Spinal cord (tissue), 10 donors: ENCODE data around the gene DDX31. TPM values are rescaled to one million over a fixed set of nuclear protein-coding genes. Genes with fewer than 3 reads are reported as not detected.

ENCODE experiments used
- DNase-seq, 6 donors: peaks; one replicate each; pipeline versions ENCODE4 v3.0.0 to v3.0.0-alpha.2; 2013 to 2015; ENCODE audit warnings: low spot score in 6 of 6, low read depth in 4 of 6
- H3K27ac ChIP-seq: one replicate; pipeline ENCODE4 v1.5.1; 2013; ENCODE audit warnings: low read depth, low read length, control low read depth
- H3K27me3 ChIP-seq: one replicate; pipeline ENCODE4 v1.6.1; 2013; ENCODE audit warnings: low read length; ENCODE audit not compliant: control insufficient read depth, insufficient read depth
- H3K36me3 ChIP-seq: one replicate; pipeline ENCODE4 v1.6.1; 2013; ENCODE audit warnings: low read length; ENCODE audit not compliant: control insufficient read depth, insufficient read depth
- H3K4me1 ChIP-seq: one replicate; pipeline ENCODE4 v1.6.1; 2013; ENCODE audit warnings: low read length; ENCODE audit not compliant: control insufficient read depth, insufficient read depth
- H3K4me3 ChIP-seq: one replicate; pipeline ENCODE4 v1.5.1; 2013; ENCODE audit warnings: low read depth, low read length, control low read depth
- H3K9me3 ChIP-seq: one replicate; pipeline ENCODE4 v1.6.1; 2013; ENCODE audit warnings: low read length; ENCODE audit not compliant: control insufficient read depth, insufficient read depth
- WGBS: methylation state at CpG from one replicate; pipeline ENCODE4 v1.1.5; 2013; ENCODE audit warnings: missing lambda C conversion rate; ENCODE audit not compliant: insufficient coverage; 5-methylcytosine and 5-hydroxymethylcytosine counted together
- polyA plus RNA-seq, 2 donors: library from polyadenylated mRNA; unstranded; fragments of 120-200 nt; gene quantifications; one replicate each; pipeline ENCODE4 v1.2.1, GENCODE V29; 2013; ENCODE audit not compliant: insufficient read length in 2 of 2
- total RNA-seq, 2 donors: library from RNA; depleted of rRNA in 1 of 2; stranded (reverse); fragments of 120-200 nt in 1 of 2; fragments of >200 nt in 1 of 2; gene quantifications; one replicate each; pipeline versions ENCODE4 v1.2.3 to v1.2.4, GENCODE V29; 2013 to 2014
- donor health status: healthy.

DDX31 gene
- total and polyA plus RNA-seq, 4 donors: 10.5 to 17.5 (median 12.4) TPM

GRCh38 chr9:132548751-132549640, 120.8 kb downstream of the DDX31 start:
- H3K4me3 ChIP-seq: no peak overlapping the region
- WGBS: 65% methylated on average over 8 of the region's 17 CpGs
- H3K27ac ChIP-seq: no peak overlapping the region
- peak in 1 of 6 donors; percentile 80 for DNase-seq
- no peaks in the 10 kb centered on the region for H3K9me3 ChIP-seq
- no peaks in the 10 kb centered on the region for H3K36me3 ChIP-seq
- H3K4me1 ChIP-seq: peaks cover 17% of the 10 kb centered on the region
- H3K27me3 ChIP-seq: peaks cover 8% of the 10 kb centered on the region

DNA sequence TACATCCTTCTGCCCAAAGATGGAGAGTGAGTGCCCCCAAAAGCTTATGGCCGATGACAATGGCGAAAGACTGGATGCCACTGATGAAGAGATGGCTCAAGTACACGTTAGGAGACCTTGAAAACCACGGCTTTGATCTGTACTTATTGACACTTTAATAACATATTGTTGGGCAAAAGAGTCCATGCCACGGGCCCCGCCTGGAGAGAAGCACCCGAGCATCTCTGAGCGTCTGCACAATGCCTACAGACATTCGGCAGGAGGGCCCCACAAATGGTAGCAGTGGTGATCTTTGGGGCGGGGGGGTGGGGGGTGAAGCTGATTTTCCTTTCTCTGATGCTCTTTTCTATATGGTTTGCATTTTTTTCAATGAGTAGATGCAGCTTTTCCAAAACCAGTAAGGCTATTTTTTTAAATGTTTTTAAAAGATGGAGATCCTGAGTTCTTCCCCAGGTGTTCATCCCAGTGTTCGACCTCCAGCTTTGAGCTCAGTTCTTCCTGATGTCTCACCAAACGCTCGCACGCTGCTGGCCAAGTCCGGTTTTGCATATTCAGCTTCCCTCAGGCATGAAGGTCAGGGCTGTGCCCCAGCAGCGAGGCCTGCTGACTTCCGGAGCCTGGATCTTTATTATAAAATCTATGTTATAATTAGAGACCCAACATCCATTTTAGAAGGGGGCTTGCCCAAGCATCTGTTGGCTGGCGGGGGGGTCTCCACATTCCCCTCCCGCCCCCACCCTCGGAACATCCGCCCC, 121.6 kb downstream of the DDX31 start:
- H3K4me1 ChIP-seq: peaks cover 17% of the 10 kb centered on the region
- no peaks in the 10 kb centered on the region for H3K36me3 ChIP-seq
- WGBS: 76% methylated on average over 9 of the region's 21 CpGs
- H3K27ac ChIP-seq: no peak overlapping the region
- peaks cover 8% of the 10 kb centered on the region for H3K27me3 ChIP-seq
- no peak overlapping the region for H3K4me3 ChIP-seq
- H3K9me3 ChIP-seq: no peaks in the 10 kb centered on the region
- DNase-seq: peak in 1 of 6 donors; percentile 23

- Histone ChIP-seq H3K27ac (no peak overlapping the region), H3K27me3 (peaks cover 8% of the 10 kb centered on the region), H3K4me3 (no peak overlapping the region), H3K9me3 (no peaks in the 10 kb centered on the region), H3K4me1 (peaks cover 17% of the 10 kb centered on the region), H3K36me3 (no peaks in the 10 kb centered on the region)
- WGBS: 92% methylated on average over 11 of the region's 13 CpGs
- no peak for DNase-seq
These were observed 122.3 kb downstream of the DDX31 start for GRCh38 chr9:132547436-132547835.

DNA sequence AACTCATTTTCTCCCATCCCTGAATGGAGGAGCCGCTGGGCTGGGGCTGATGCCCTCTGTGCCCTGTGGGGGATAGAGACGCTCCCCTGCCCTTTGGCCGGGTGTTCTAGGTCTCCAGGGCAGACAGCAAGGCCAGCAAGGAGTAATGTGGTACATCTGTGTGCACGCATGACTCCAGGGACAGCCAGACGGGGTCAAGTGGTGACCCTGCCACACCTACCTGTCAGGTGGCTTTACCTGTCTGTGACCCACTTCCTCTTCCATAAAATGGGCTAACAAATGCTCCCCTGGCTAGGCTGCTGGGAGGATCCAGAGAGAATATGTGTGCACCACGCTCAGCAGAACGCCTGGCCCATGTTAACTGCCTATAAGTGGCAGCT, 122.7 kb downstream of the DDX31 start:
- DNase-seq: no peak
- WGBS: 81% methylated on average over 6 of the region's 7 CpGs
- H3K9me3 ChIP-seq: no peaks in the 10 kb centered on the region
- no peaks in the 10 kb centered on the region for H3K36me3 ChIP-seq
- peaks cover 17% of the 10 kb centered on the region for H3K4me1 ChIP-seq
- H3K4me3 ChIP-seq: no peak overlapping the region
- H3K27me3 ChIP-seq: peaks cover 8% of the 10 kb centered on the region
- no peak overlapping the region for H3K27ac ChIP-seq

DNA sequence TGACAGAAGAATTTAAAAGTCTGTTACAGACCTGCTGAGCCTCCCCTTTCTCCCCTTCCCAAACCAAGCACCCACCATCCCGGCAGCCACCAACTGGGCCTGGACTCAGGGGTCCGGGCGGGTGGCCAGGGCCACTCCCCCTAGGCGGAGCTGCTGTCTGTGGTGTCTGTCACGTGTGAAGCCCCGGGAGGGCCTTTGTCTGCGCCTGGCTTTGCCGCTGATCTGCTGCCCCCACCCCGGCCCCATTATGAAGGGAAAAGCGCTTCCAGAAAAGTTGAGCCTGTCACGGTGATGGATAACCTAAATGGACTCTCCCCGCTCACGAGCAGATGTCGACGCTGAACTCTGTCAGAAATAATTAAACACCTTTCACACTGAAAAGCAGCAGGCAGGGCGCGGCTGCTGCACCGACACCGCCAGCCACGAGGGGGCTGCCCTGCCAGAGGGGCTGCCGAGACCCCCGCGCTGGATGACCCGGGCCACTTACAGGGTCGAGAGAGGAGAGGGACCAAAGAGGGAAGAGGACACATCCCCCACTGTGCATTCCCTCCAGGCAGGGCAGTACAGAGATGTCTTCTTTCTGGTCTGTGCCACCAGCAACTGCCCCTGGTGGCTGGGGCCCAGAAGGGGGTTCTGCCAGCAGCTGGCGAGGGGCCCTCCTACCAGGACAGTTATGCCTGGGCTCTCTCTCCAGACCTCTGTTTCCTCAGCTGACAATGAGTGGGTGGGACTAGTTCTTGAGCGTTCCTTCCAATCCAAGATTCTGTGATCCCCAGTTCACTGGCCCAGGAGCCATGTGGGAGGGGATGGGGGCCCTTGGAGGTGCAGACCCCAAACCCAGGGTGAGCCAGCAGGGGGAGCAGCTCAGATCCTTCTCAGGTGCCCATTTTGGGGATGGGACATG, 123.4 kb downstream of the DDX31 start:
- peaks cover 8% of the 10 kb centered on the region for H3K27me3 ChIP-seq
- DNase-seq: peak in 4 of 6 donors; percentile 38 to 89 (median 68)
- peaks cover 17% of the 10 kb centered on the region for H3K4me1 ChIP-seq
- H3K9me3 ChIP-seq: no peaks in the 10 kb centered on the region
- H3K27ac ChIP-seq: no peak overlapping the region
- WGBS: 2% methylated on average over 24 of the region's 27 CpGs
- no peaks in the 10 kb centered on the region for H3K36me3 ChIP-seq
- peak overlapping the region; percentile 16 for H3K4me3 ChIP-seq

- no peak overlapping the region for H3K27ac ChIP-seq
- no peaks in the 10 kb centered on the region for H3K9me3 ChIP-seq
- no peaks in the 10 kb centered on the region for H3K36me3 ChIP-seq
- DNase-seq: no peak
- WGBS: 34% methylated on average over 2 of the region's 9 CpGs
- no peak overlapping the region for H3K4me3 ChIP-seq
- H3K27me3 ChIP-seq: peaks cover 5% of the 10 kb centered on the region
- peaks cover 17% of the 10 kb centered on the region for H3K4me1 ChIP-seq
These were observed 124.2 kb downstream of the DDX31 start for GRCh38 chr9:132545578-132545977.

- 40% methylated on average over 20 of the region's 21 CpGs for WGBS
- Histone ChIP-seq H3K4me1 (peaks cover 15% of the 10 kb centered on the region), H3K27me3 (peaks cover 5% of the 10 kb centered on the region), H3K4me3 (no peak overlapping the region), H3K9me3 (no peaks in the 10 kb centered on the region), H3K36me3 (no peaks in the 10 kb centered on the region), H3K27ac (no peak overlapping the region)
- DNase-seq: peak in 1 of 6 donors; percentile 42
These were observed 125.8 kb downstream of the DDX31 start for GRCh38 chr9:132543960-132544359.

DNA sequence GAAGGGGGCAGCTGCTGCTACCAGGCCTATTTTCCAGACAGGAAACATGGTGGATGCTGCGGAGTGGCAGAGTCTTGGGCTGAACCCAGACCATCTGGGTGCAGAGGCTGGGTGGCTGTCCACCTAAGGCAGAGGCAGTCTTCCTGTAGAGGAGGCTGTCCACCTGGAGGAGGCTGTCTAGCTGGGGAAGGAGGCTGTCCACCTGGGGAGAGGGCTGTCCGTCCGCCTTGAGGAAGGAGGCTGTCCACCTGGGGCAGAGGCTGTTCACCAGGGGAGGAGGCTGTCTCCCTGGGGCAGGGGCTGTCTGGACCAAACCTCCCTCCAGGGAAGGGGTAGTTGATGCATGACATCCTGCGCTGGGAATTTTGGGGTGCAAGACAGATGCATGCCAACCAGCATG, 126.5 kb downstream of the DDX31 start:
- no peak overlapping the region for H3K4me3 ChIP-seq
- 97% methylated on average over 3 of the region's 4 CpGs for WGBS
- no peaks in the 10 kb centered on the region for H3K36me3 ChIP-seq
- H3K4me1 ChIP-seq: peaks cover 14% of the 10 kb centered on the region
- H3K27ac ChIP-seq: no peak overlapping the region
- DNase-seq: no peak
- peaks cover 5% of the 10 kb centered on the region for H3K27me3 ChIP-seq
- H3K9me3 ChIP-seq: no peaks in the 10 kb centered on the region
